WI38 (cell line): Measurements from ENCODE around the gene PEX11G.

Experiments used
- H3K4me3 ChIP-seq: 2 replicates; pipeline ENCODE4 v1.5.1; 2011; ENCODE audit warnings: low read depth, mild to moderate bottlenecking, control low read depth, low read length
- TF ChIP-seq, protein P1 (sequence below): IDR thresholded peaks from 2 replicates; pipeline ENCODE4 v1.5.1; 2012; ENCODE audit warnings: low read depth, mild to moderate bottlenecking, control low read depth, low read length

The PEX11G gene

DNA sequence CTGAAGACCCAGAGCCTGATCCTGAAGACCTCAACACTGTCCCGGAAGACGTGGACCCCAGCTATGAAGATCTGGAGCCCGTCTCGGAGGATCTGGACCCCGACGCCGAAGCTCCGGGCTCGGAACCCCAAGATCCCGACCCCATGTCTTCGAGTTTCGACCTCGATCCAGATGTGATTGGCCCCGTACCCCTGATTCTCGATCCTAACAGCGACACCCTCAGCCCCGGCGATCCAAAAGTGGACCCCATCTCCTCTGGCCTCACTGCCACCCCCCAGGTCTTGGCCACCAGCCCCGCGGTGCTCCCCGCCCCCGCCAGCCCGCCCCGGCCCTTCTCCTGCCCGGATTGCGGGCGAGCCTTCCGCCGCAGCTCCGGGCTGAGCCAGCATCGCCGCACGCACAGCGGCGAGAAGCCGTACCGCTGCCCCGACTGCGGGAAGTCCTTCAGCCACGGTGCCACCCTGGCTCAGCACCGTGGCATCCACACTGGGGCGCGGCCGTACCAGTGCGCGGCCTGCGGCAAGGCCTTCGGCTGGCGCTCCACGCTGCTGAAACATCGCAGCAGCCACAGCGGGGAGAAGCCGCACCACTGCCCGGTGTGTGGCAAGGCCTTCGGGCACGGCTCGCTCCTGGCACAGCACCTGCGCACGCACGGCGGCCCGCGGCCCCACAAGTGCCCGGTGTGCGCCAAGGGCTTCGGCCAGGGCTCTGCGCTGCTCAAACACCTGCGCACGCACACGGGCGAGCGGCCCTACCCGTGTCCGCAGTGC, 30.7 kb upstream of the PEX11G start:
- TF ChIP-seq, protein P1, sequence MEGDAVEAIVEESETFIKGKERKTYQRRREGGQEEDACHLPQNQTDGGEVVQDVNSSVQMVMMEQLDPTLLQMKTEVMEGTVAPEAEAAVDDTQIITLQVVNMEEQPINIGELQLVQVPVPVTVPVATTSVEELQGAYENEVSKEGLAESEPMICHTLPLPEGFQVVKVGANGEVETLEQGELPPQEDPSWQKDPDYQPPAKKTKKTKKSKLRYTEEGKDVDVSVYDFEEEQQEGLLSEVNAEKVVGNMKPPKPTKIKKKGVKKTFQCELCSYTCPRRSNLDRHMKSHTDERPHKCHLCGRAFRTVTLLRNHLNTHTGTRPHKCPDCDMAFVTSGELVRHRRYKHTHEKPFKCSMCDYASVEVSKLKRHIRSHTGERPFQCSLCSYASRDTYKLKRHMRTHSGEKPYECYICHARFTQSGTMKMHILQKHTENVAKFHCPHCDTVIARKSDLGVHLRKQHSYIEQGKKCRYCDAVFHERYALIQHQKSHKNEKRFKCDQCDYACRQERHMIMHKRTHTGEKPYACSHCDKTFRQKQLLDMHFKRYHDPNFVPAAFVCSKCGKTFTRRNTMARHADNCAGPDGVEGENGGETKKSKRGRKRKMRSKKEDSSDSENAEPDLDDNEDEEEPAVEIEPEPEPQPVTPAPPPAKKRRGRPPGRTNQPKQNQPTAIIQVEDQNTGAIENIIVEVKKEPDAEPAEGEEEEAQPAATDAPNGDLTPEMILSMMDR: no peak
- no peak overlapping the region for H3K4me3 ChIP-seq

DNA sequence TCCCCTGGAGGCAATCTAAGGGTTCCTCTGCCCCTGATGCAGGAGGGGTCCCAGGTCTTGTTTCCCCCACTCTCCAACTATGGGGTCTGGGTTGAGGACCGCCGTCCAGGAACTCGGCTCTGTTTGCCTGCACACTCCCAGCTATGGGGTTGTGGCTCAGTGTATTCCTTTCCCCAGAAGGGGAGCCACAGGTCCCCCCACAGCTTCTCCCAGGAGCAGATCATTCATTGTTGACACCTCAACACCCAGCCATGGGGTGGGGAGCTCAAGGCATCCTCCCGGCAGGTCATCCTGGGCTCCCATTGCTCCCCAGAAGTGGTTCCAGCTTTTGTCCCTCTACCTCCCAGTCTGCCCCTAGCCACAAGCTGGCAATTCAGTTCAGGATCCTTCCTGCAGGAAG, 28.0 kb upstream of the PEX11G start:
- peak overlapping the region; percentile 81 for H3K4me3 ChIP-seq
- TF ChIP-seq, protein P1: no peak

DNA sequence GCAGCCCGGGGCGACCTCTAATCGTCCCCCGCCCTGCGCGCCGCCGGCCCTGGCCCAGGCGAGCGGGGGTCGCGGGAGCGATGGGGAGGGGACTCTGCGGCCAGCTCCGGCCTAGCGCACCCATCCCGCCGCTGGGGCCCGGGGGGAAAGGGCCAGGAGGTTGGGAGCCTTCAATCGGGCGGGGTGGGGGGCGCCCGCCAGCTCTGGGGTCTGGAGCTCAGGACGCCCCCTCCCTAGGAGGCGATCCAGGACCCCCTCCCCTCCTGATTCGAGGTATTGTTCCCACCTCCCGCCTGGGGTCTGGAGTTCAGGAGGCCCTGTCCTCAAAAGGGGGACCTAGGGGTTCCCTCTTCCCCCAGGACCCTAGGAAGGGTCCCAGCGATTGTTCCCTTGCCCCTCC, 27.5 kb upstream of the PEX11G start:
- peak overlapping the region; percentile 81 for H3K4me3 ChIP-seq

DNA sequence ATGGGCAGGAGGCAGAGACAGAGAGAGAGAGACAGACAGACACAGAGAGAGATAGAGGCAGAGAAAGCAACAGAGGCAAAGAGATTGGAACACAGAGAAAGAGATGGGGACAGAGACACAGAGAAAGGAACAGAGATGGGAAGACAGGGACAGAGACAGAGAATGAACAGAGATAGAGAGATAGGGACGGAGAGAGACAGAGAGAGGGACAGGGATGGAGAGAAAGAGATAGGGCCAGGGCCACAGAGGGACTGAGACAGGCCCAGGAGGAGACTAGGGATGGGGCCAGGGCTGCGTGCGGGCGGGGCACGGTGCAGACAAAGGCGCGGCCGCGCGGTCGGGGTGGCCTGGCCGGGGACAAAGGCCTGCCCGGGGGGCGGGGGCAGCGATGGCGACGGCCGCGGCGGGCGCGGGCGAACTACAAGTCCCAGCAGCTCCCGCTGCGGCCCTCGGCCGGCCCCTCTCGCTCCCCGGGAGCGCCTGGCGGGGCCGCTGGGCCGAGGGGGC, 26.9 kb upstream of the PEX11G start, which contains the start of gene ZNF358:
Gene ZNF358, plus strand, starts transcription at position 459 of the 507 bp plus-strand sequence. CDS start 3,140 bp downstream, outside the sequence.
- TF ChIP-seq, protein P1: no peak
- peak within 1 kb of the TSS; percentile 81 for H3K4me3 ChIP-seq

More for the DNA sequence above, 27.5 kb upstream of the PEX11G start:
- TF ChIP-seq, protein P1: no peak

DNA sequence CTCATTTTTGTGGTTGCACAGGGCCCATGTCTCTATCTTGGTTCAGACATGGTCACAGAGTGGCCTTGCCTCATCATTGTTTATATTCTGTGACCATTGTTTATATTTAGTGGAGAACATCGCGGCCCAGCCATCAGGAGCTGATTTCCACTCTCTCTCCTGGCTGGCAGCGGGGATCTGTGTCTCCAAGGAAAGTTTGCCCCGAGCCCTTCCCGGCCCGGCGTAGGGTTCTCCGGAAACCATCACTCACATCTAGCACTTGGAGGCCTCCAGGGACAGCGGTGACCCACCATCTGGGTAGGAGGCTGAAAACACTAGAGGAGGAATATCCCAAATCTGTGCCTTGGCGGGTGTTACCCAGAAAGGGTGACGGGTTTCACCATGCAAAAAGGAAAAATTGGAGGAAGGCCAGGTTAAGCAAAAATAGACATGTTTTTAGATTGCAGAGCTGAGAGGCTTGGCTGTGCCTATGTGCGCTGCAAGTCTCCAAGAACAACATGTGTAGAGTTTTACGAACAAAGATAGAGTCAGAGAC, 26.3 kb upstream of the PEX11G start:
- H3K4me3 ChIP-seq: peak overlapping the region; percentile 61
- TF ChIP-seq, protein P1: no peak

DNA sequence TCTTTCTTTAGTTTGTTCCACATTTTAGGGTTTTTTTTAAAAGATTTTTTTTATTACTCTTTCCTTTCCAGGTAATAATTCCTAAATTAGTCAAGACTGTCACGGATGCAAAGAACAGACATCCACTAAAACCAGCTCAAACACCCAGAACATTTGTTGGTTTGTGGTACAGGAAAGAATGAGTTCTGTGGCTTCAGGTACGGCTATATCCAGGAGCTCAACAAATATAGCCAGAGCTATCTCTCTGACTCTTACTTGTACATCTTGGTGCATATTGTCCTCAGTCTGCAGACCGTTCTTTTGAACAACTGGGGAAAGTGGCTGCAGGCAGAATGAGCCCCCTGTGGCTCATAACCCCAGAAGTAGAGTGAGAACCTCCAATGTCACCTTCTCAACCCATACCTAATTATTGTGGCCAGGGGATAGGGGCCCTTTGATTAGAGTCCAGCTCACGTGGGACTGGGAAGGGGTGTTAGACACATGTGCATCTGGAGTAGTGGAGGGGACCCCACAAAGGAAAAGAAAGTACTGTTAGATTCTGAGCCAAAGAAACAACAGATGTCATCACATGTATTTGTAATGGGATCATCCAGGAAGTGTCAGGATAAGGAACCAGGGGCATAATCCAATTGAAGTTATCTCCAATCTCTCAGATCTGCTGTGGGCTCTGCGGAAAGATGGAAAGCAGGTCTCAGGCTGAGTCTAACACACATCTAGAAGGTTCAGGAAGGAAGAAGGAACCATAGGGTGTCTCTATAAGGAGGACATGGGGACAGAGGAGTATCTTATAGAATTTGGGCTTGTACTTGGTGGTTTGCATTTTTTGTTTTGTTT, 25.2 kb upstream of the PEX11G start:
- TF ChIP-seq, protein P1: no peak
- no peak overlapping the region for H3K4me3 ChIP-seq

DNA sequence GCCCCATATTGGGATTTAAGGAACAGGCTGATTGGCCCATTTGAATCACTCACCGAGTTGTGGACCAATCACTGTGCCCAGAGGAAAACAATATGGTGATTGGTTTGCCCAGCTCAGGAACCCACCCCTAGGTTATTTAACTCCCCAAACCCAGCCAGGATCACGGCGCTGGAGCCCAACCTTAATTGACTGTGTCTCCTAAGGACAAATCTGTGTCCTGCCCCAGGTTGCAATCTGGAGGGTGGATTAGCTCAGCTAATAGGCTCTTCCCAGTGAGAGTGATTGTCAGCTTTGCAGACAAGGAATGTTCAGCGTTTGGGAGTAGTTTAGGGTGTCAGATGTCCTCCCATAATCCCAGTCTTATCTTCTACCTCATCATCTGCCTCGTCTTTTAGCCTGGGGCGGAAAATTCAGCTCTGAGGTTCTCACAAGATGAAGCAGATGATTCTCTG, 23.6 kb upstream of the PEX11G start:
- H3K4me3 ChIP-seq: no peak overlapping the region
- TF ChIP-seq, protein P1: no peak
